Osteoblast (primary cell): Measurements from ENCODE around the gene SH3RF3. TPM values are rescaled to one million over a fixed set of nuclear protein-coding genes. Genes with fewer than 3 reads are reported as not detected.
A peak's percentile ranks its signal among the peaks of the same experiment; 100 is the strongest.

Experiments
- DNase-seq: peaks from one replicate; pipeline ENCODE4 v3.0.0; 2011; ENCODE audit warnings: low spot score, mixed read lengths; ENCODE audit not compliant: insufficient read length; ENCODE audit errors: missing footprints
- H2AFZ ChIP-seq: 2 replicates; pipeline ENCODE4 v1.6.0; 2011; ENCODE audit warnings: mild to moderate bottlenecking, low read length
- H3K27ac ChIP-seq: 2 replicates; pipeline ENCODE4 v1.5.1; 2011; ENCODE audit warnings: mild to moderate bottlenecking, low read depth, low read length, moderate library complexity
- H3K27me3 ChIP-seq: 2 replicates; pipeline ENCODE4 v1.6.0; 2012; ENCODE audit warnings: mild to moderate bottlenecking, control low read depth, inconsistent platforms, low read length, moderate library complexity; ENCODE audit not compliant: insufficient read depth
- H3K36me3 ChIP-seq: 2 replicates; pipeline ENCODE4 v1.5.1; 2011; ENCODE audit warnings: mild to moderate bottlenecking, low read length, control low read depth, moderate library complexity; ENCODE audit not compliant: insufficient read depth
- H3K4me1 ChIP-seq: 2 replicates; pipeline ENCODE4 v1.5.1; 2011; ENCODE audit warnings: mild to moderate bottlenecking, low read length, control low read depth, moderate library complexity; ENCODE audit not compliant: insufficient read depth
- H3K4me2 ChIP-seq: 2 replicates; pipeline ENCODE4 v1.6.0; 2011; ENCODE audit warnings: mild to moderate bottlenecking, low read length; ENCODE audit not compliant: insufficient read depth
- H3K4me3 ChIP-seq: fragments of 200-600 bp; sonication (generic); 3 replicates; pipeline ENCODE4 v1.5.1; 2012; ENCODE audit warnings: mild to moderate bottlenecking, low read length, inconsistent platforms; ENCODE audit not compliant: insufficient read depth
- H3K79me2 ChIP-seq: 2 replicates; pipeline ENCODE4 v1.6.0; 2012; ENCODE audit warnings: mild to moderate bottlenecking, low read length, control low read depth, inconsistent platforms; ENCODE audit not compliant: insufficient read depth
- H3K9me3 ChIP-seq: 2 replicates; pipeline ENCODE4 v1.5.1; 2011; ENCODE audit warnings: low read depth, low read length, control low read depth
- H4K20me1 ChIP-seq: 2 replicates; pipeline ENCODE4 v1.6.0; 2012; ENCODE audit warnings: mild to moderate bottlenecking, low read length, control low read depth; ENCODE audit not compliant: insufficient read depth
- total RNA-seq: library from RNA; depleted of rRNA; stranded (reverse); fragments of >200 nt; gene quantifications from 2 replicates; pipeline ENCODE4 v1.2.3, GENCODE V29; 2012
- TF ChIP-seq, protein P1 (sequence below): IDR thresholded peaks from 2 replicates; pipeline ENCODE4 v1.5.1; 2011; ENCODE audit warnings: mild to moderate bottlenecking, low read depth, low read length, moderate library complexity; ENCODE audit errors: extremely low read depth

The SH3RF3 gene
- total RNA-seq, 1 donor, result 14.8 TPM

DNA sequence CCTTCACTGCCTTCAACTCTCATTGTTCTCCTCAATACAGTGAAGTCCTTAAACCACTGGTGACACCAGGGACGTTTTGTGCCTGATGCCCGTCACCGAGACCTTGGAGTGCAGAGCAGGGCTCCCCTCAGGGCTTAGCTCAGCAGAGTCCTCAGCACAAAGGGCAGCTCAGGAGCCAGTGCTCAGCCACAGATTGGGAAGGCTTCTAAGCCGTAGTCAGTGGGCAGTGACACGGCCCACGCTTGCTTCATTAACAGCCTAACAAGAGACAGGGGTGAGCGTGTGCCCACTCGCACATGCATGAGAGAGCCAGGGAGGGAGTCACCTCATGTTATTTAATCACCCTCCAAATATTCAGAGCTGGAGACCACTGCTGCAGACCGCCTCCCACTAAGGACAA, 137.5 kb downstream of the SH3RF3 start:
- H3K9me3 ChIP-seq, result no peaks in the 10 kb centered on the region
- H4K20me1 ChIP-seq, result peaks cover 35% of the 10 kb centered on the region
- H3K4me1 ChIP-seq, result peaks cover 12% of the 10 kb centered on the region
- no peaks in the 10 kb centered on the region for H3K36me3 ChIP-seq
- DNase-seq, result no peak
- peaks cover 52% of the 10 kb centered on the region for H3K79me2 ChIP-seq
- no peaks in the 10 kb centered on the region for H3K27me3 ChIP-seq
- TF ChIP-seq, protein P1, sequence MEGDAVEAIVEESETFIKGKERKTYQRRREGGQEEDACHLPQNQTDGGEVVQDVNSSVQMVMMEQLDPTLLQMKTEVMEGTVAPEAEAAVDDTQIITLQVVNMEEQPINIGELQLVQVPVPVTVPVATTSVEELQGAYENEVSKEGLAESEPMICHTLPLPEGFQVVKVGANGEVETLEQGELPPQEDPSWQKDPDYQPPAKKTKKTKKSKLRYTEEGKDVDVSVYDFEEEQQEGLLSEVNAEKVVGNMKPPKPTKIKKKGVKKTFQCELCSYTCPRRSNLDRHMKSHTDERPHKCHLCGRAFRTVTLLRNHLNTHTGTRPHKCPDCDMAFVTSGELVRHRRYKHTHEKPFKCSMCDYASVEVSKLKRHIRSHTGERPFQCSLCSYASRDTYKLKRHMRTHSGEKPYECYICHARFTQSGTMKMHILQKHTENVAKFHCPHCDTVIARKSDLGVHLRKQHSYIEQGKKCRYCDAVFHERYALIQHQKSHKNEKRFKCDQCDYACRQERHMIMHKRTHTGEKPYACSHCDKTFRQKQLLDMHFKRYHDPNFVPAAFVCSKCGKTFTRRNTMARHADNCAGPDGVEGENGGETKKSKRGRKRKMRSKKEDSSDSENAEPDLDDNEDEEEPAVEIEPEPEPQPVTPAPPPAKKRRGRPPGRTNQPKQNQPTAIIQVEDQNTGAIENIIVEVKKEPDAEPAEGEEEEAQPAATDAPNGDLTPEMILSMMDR, result no peak
- H3K4me3 ChIP-seq, result no peak overlapping the region
- H2AFZ ChIP-seq, result no peak overlapping the region
- H3K4me2 ChIP-seq, result no peak overlapping the region
- no peak overlapping the region for H3K27ac ChIP-seq

DNA sequence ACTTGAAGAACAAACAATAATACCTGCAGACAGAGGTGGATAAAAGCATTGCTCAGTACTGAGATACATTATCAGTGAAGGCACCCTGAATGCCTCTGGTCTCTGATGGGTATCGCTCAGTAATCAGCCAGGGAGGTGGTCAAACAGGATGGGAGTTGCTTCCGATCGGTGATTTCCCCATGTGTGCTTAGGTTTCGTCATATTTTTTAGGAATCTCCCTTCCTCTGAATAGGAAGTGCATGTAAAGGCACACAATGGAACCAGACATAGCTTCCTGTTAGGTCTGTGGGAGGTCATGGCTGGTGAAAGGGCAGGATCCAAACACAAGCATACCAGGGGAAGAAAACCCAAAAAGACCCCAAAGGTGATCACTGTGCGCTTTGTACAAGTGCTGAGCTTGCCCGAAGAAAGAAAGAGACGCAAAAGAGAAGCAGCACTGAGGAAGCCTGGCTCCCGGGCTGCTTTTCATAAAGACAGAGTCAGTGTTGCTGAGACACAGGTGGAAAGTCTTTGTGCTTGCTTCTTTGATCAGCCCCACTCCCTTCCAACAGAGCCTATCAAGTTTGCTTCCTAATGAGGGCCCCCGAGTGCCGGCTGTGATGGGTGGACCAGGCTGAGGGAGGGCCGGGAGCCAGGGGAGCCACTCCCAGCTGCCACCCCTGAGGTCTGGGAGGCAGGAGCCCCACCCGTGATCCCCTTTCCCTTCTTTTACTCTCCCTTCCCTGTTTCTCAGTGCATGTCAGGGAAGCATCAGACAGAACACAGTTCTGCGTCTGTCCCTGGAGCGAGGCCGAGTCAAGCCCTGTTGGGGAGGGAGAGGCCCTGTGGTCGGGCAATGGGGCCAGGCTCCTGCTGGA, 138.2 kb downstream of the SH3RF3 start:
- no peaks in the 10 kb centered on the region for H3K9me3 ChIP-seq
- TF ChIP-seq, protein P1, result no peak
- no peak for DNase-seq
- H3K4me3 ChIP-seq, result no peak overlapping the region
- H3K4me2 ChIP-seq, result no peak overlapping the region
- no peak overlapping the region for H3K27ac ChIP-seq
- peaks cover 12% of the 10 kb centered on the region for H3K4me1 ChIP-seq
- no peaks in the 10 kb centered on the region for H3K36me3 ChIP-seq
- no peak overlapping the region for H2AFZ ChIP-seq
- peaks cover 38% of the 10 kb centered on the region for H4K20me1 ChIP-seq
- peaks cover 52% of the 10 kb centered on the region for H3K79me2 ChIP-seq
- no peaks in the 10 kb centered on the region for H3K27me3 ChIP-seq

DNA sequence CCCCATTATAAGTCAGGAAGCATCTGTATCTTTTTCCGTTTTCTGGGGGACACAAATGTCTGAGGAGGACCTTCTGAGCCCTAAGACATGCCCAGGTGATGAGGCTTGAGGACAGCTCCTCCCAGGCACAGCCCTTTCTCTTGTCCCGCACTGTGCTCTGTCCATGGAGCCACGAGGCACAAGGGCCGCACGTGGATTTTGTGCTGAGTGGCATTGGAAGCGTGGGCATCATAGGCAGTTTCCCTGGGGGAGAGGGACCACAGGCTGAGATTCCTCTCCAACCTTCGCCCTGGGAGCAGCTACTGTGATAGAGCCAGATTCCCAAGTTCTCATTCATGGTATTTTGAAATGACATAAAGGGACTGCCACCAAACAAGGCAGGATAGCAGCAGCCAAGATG, 139.9 kb downstream of the SH3RF3 start:
- no peak overlapping the region for H3K4me2 ChIP-seq
- H3K36me3 ChIP-seq, result no peaks in the 10 kb centered on the region
- no peak overlapping the region for H3K27ac ChIP-seq
- H4K20me1 ChIP-seq, result peaks cover 41% of the 10 kb centered on the region
- H2AFZ ChIP-seq, result no peak overlapping the region
- peaks cover 12% of the 10 kb centered on the region for H3K4me1 ChIP-seq
- no peaks in the 10 kb centered on the region for H3K27me3 ChIP-seq
- H3K79me2 ChIP-seq, result peaks cover 56% of the 10 kb centered on the region
- DNase-seq, result peak; percentile 52
- no peak overlapping the region for H3K4me3 ChIP-seq
- TF ChIP-seq, protein P1, result no peak
- no peaks in the 10 kb centered on the region for H3K9me3 ChIP-seq

DNA sequence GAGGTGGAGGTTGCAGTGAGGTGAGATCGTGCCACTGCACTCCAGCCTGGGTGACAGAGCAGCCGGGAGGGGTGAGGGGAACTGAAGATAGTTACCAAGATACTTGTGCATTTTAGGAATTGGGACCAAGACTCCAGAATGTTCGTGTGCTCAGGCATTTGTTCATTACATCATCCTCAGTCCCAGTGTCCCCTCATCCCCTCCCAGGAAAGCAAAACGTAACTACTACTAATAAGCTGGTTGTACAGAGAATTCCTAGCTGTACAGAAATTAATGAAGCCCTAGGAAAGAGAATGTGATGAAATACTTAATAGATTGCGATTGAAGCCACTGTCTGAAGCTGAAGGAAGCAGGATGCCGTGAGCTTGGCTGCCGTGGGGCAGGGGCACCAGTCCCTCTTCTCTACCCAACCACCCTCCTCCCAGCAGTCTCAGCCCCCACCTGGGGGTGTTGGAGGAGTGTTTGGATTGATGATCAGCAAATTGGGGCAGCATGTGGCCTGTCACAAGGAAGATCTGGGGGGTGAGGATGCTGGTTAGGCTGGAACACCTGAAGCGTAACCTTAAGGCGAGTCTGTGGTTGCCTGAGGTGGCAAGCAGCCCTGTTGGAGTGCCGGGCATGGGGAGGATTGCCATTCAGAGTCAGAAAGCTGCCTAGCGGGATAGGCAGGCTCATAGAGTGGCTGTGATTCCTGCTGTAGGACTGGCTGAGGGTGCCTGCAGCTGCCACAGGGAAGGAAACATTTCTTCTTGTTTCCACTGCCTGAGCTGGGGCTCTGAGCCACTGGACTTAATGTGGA, 140.9 kb downstream of the SH3RF3 start:
- Histone ChIP-seq H3K27me3 (no peaks in the 10 kb centered on the region), H3K79me2 (peaks cover 54% of the 10 kb centered on the region), H2AFZ (no peak overlapping the region), H3K4me2 (no peak overlapping the region), H3K9me3 (no peaks in the 10 kb centered on the region), H3K27ac (no peak overlapping the region), H3K36me3 (no peaks in the 10 kb centered on the region), H3K4me1 (peaks cover 4% of the 10 kb centered on the region), H3K4me3 (no peak overlapping the region), H4K20me1 (peaks cover 41% of the 10 kb centered on the region)
- TF ChIP-seq, protein P1, result no peak
- DNase-seq, result peak; percentile 62
